Neural progenitor cell (in vitro differentiated cells): ENCODE measurements around the gene TSPAN4.

Experiments
- CTCF ChIP-seq: fragments of 200-600 bp; sonication (generic); IDR thresholded peaks from 2 replicates; pipeline ENCODE4 v1.5.1; 2017; ENCODE audit warnings: antibody characterized with exemption, mild to moderate bottlenecking
- EZH2 ChIP-seq: fragments of 200-600 bp; sonication (generic); IDR thresholded peaks from 2 replicates; pipeline ENCODE4 v1.6.1; 2017; ENCODE audit warnings: antibody characterized with exemption, mild to moderate bottlenecking, moderate library complexity
- EZH2phosphoT487 ChIP-seq: fragments of 200-600 bp; sonication (generic); IDR thresholded peaks from 2 replicates; pipeline ENCODE4 v1.6.1; 2017; ENCODE audit warnings: antibody characterized with exemption

- TF ChIP-seq CTCF, result no peak
- TF ChIP-seq EZH2phosphoT487, result no peak
- TF ChIP-seq EZH2, result no peak
Observed at GRCh38 chr11:897253-898142, 54.8 kb downstream of the TSPAN4 start.
